CD4-positive, CD25-positive, alpha-beta regulatory T cell (primary cell): ENCODE data around the gene CYB5R4. TPM values are rescaled to one million over a fixed set of nuclear protein-coding genes. Genes with fewer than 3 reads are reported as not detected.
"Not testable (repeated sequence)": the region's sequence is repeated elsewhere in the genome, so short reads cannot be mapped to it uniquely, and the experiment has no call there.

Experiments
- ATAC-seq, 2 donors: fragments of 150-1000 bp; cut with Tn5 transposase; one replicate each; pipeline ENCODE4 v1.10.0; 2021; ENCODE audit warnings: low read depth in 2 of 2, moderate number of reproducible peaks in 2 of 2, moderate library complexity in 1 of 2
- DNase-seq, 3 donors: peaks; one replicate each; pipeline versions ENCODE4 v3.0.0 to v3.0.0-alpha.2; 2012 to 2022; ENCODE audit warnings: mixed read lengths in 1 of 3
- H3K27ac ChIP-seq: one replicate; pipeline ENCODE4 v1.7.0; 2013; ENCODE audit warnings: mild to moderate bottlenecking, low read length; ENCODE audit not compliant: insufficient read depth, poor library complexity, severe bottlenecking
- H3K27me3 ChIP-seq: one replicate; pipeline ENCODE4 v1.7.0; 2013; ENCODE audit warnings: low read length; ENCODE audit not compliant: control insufficient read depth, insufficient read depth
- H3K36me3 ChIP-seq: one replicate; pipeline ENCODE4 v1.7.0; 2013; ENCODE audit warnings: mild to moderate bottlenecking, low read length, moderate library complexity; ENCODE audit not compliant: control insufficient read depth, insufficient read depth
- H3K4me1 ChIP-seq: 2 replicates; pipeline ENCODE4 v1.7.0; 2013; ENCODE audit warnings: mild to moderate bottlenecking, low read length; ENCODE audit not compliant: insufficient read depth, control insufficient read depth, poor library complexity, severe bottlenecking
- H3K4me3 ChIP-seq: one replicate; pipeline ENCODE4 v1.7.0; 2013; ENCODE audit warnings: low read depth, mild to moderate bottlenecking, low read length, moderate library complexity
- H3K9me3 ChIP-seq, 2 experiments: 1 replicate in 1 of 2; 2 replicates in 1 of 2; pipeline ENCODE4 v1.7.0; 2013; ENCODE audit warnings: low read length in 2 of 2, mild to moderate bottlenecking in 1 of 2, moderate library complexity in 1 of 2; ENCODE audit not compliant: control insufficient read depth in 2 of 2
- H3K27ac Mint-ChIP-seq, 3 donors: one replicate each; pipeline ENCODE4 v1.8.0; 2020 to 2022; ENCODE audit warnings: mild to moderate bottlenecking in 3 of 3, mixed read lengths in 3 of 3, moderate library complexity in 2 of 3
- H3K27me3 Mint-ChIP-seq: one replicate; pipeline ENCODE4 v1.8.0; 2022; ENCODE audit warnings: mild to moderate bottlenecking, mixed read lengths
- H3K36me3 Mint-ChIP-seq: one replicate; pipeline ENCODE4 v1.8.0; 2020; ENCODE audit warnings: mixed read lengths
- H3K4me1 Mint-ChIP-seq, 4 donors: one replicate each; pipeline ENCODE4 v1.8.0; 2020 to 2022; ENCODE audit warnings: mixed read lengths in 4 of 4, mild to moderate bottlenecking in 1 of 4
- H3K4me3 Mint-ChIP-seq, 4 donors: one replicate each; pipeline ENCODE4 v1.8.0; 2020 to 2022; ENCODE audit warnings: mild to moderate bottlenecking in 4 of 4, mixed read lengths in 4 of 4, moderate library complexity in 3 of 4
- H3K9me3 Mint-ChIP-seq, 7 donors: one replicate each; pipeline ENCODE4 v1.8.0; 2020 to 2022; ENCODE audit warnings: mixed read lengths in 7 of 7, mild to moderate bottlenecking in 3 of 7, moderate library complexity in 2 of 7
- polyA plus RNA-seq, 4 donors: library from polyadenylated mRNA; unstranded; fragments of 300-500 nt; fragmentation: Illumina TruSeq; gene quantifications; one replicate each; pipeline ENCODE4 v1.2.3, GENCODE V29; 2021
- total RNA-seq: library from RNA; stranded (reverse); gene quantifications from one replicate; pipeline ENCODE4 v1.2.3, GENCODE V29; 2022

CYB5R4 gene
- total and polyA plus RNA-seq, 5 donors from 2014 or later, result 28.3 to 53.1 (median 36.0) TPM

DNA sequence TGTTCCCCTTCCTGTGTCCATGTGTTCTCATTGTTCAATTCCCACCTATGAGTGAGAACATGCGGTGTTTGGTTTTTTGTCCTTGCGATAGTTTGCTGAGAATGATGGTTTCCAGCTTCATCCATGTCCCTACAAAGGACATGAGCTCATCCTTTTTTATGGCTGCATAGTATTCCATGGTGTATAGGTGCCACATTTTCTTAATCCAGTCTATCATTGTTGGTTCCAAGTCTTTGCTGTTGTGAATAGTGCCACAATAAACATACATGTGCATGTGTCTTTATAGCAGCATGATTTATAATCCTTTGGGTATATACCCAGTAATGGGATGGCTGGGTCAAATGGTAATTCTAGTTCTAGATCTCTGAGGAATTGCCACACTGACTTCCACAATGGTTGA is 37.6 kb downstream of the CYB5R4 start:
- H3K27ac ChIP-seq, H3K27ac Mint-ChIP-seq, H3K4me3 ChIP-seq, H3K36me3 ChIP-seq, ATAC-seq, H3K4me1 ChIP-seq, H3K4me3 Mint-ChIP-seq, DNase-seq, H3K9me3 ChIP-seq, H3K27me3 Mint-ChIP-seq, H3K27me3 ChIP-seq: not testable (repeated sequence)
- H3K4me1 Mint-ChIP-seq, result peaks cover 7 to 47% (median 29%) of the 10 kb centered on the region in 4 donors
- H3K9me3 Mint-ChIP-seq, result peaks cover 0 to 17% (median 5%) of the 10 kb centered on the region in 7 donors
- peaks cover 64% of the 10 kb centered on the region for H3K36me3 Mint-ChIP-seq

DNA sequence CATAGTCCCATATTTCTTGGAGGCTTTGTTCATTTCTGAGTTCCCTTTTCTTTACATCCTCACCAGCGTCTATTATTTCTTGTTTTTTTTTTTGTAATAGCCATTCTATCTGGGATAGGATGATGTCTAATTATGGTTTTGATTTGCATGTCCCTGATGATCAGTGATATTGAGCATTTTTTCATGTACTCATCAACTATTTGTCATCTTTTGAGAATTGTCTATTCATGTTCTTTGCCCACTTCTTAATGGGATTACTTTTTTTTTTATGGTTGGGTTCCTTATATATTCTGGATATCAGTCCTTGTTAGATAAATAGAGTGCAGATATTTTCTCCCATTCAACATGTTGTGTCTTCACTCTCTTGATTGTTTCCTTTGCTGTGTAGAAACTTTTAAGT is 42.1 kb downstream of the CYB5R4 start:
- peaks cover 3 to 51% (median 22%) of the 10 kb centered on the region in 7 donors for H3K9me3 Mint-ChIP-seq
- peaks cover 20 to 46% (median 32%) of the 10 kb centered on the region in 4 donors for H3K4me1 Mint-ChIP-seq

DNA sequence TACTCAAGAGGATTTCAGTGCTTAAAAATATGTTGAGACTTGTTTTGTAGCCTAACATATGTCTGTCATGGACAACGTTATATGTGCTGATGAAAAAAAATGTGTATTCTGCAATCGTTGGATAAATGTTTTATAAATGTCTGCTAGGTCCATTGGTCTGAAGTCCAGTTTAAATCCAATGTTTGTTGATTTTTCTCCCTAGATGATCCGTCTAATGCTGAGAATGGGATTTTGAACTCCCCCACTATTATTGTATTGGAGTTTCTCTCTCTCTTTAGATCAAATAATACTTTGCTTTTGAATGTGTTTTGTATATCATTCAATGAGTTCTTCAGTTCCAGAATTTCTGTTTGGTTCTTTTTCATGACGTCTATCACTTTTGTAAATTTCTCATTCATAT is 44.9 kb downstream of the CYB5R4 start:
- Mint-ChIP-seq H3K9me3 (peaks cover 3 to 53% (median 26%) of the 10 kb centered on the region in 7 donors), H3K36me3 (peaks cover 58% of the 10 kb centered on the region), H3K27ac (no peak overlapping the region), H3K4me1 (peaks cover 35 to 61% (median 48%) of the 10 kb centered on the region in 4 donors), H3K4me3 (no peak overlapping the region), H3K27me3 (no peaks in the 10 kb centered on the region)
- no peak for DNase-seq
- no peak overlapping the region for H3K27ac ChIP-seq
- H3K27me3 ChIP-seq, result no peaks in the 10 kb centered on the region
- no peak for ATAC-seq
- peaks cover 5 to 20% of the 10 kb centered on the region in 2 experiments for H3K9me3 ChIP-seq
- no peak overlapping the region for H3K4me3 ChIP-seq
- peaks cover 7% of the 10 kb centered on the region for H3K4me1 ChIP-seq
- H3K36me3 ChIP-seq, result peaks cover 10% of the 10 kb centered on the region

More for the DNA sequence above, 42.1 kb downstream of the CYB5R4 start:
- Histone ChIP-seq H3K4me3 (no peak overlapping the region), H3K4me1 (no peaks in the 10 kb centered on the region), H3K27me3 (no peaks in the 10 kb centered on the region), H3K9me3 (peaks cover 5 to 20% of the 10 kb centered on the region in 2 experiments), H3K27ac (no peak overlapping the region), H3K36me3 (peaks cover 4% of the 10 kb centered on the region)
- H3K27ac Mint-ChIP-seq, result no peak overlapping the region
- ATAC-seq (no peak), DNase-seq (no peak)
- peaks cover 60% of the 10 kb centered on the region for H3K36me3 Mint-ChIP-seq
- H3K4me3 Mint-ChIP-seq, result no peak overlapping the region
- H3K27me3 Mint-ChIP-seq, result no peaks in the 10 kb centered on the region

DNA sequence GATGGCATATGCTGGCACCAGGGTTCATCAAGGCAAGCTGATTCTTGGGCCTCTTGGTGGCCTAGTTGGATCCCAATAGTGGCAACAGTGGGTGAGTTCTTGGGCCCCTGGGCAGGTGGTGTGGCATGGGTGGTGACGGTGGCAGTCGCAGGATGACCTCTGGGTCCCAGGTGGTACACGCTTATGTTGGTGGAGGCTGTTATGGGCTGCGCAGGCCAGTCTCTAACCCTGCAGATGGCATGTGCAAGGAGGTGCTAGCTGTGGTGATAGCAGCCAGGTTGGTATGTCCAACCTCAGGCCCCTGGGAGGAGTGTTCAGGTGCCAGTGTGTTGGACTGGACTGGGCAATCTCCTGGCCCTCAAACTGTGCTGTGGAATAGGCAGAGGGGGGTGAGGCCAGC is 46.2 kb downstream of the CYB5R4 start:
- Histone ChIP-seq H3K4me1 (peaks cover 7% of the 10 kb centered on the region), H3K27me3 (no peaks in the 10 kb centered on the region), H3K36me3 (peaks cover 11% of the 10 kb centered on the region), H3K4me3 (no peak overlapping the region), H3K9me3 (peaks cover 5 to 20% of the 10 kb centered on the region in 2 experiments), H3K27ac (no peak overlapping the region)
- DNase-seq, result no peak
- no peak overlapping the region for H3K27ac Mint-ChIP-seq
- H3K9me3 Mint-ChIP-seq, result peaks cover 3 to 50% (median 25%) of the 10 kb centered on the region in 7 donors
- H3K4me3 Mint-ChIP-seq, result no peak overlapping the region
- ATAC-seq, result no peak
- H3K36me3 Mint-ChIP-seq, result peaks cover 60% of the 10 kb centered on the region
- peaks cover 40 to 69% (median 52%) of the 10 kb centered on the region in 4 donors for H3K4me1 Mint-ChIP-seq
- no peaks in the 10 kb centered on the region for H3K27me3 Mint-ChIP-seq

DNA sequence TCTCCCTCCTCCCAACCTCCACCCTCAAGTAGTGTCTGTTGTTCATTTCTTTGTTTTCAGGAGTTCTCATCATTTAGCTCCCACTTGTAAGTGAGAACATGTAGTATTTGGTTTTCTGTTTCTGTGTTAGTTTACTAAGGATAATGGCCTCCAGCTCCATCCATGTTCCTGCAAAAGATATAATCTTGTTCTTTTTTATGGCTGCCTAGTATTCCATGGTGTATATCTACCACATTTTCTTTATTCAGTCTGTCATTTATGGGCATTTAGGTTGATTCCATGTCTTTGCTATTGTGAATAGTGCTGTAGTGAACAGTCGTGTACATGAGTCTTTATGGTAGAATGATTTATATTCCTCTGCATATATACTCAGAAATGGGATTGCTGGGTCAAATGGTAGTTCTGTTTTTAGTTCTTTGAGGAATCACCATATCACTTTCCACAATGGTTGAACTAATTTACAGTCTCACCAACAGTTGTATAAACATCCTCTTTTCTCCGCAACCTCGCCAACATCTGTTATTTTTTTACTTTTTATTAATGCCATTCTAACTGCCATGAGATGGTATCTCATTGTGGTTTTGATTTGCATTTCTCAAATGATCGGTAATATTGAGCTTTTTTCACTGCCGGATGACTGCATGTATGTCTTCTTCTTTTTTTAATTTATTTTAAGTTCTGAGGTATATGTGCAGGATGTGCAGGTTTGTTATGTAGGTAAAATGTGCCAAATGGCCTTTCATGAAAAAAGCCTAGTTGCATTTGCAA is 48.3 kb downstream of the CYB5R4 start:
- ATAC-seq, H3K4me1 ChIP-seq, H3K27me3 Mint-ChIP-seq, H3K27me3 ChIP-seq, H3K27ac ChIP-seq, H3K9me3 ChIP-seq: not testable (repeated sequence)
- Mint-ChIP-seq H3K27ac (peak overlapping the region in 1 of 3 donors; percentile 76), H3K36me3 (peaks cover 50% of the 10 kb centered on the region), H3K9me3 (peaks cover 1 to 30% (median 16%) of the 10 kb centered on the region in 7 donors), H3K4me3 (peak overlapping the region in 2 of 4 donors; percentile 18), H3K4me1 (peaks cover 32 to 67% (median 53%) of the 10 kb centered on the region in 4 donors)
- peak overlapping the region; percentile 22 for H3K4me3 ChIP-seq
- H3K36me3 ChIP-seq, result peaks cover 11% of the 10 kb centered on the region
- peak in 2 of 3 donors; percentile 19 to 51 for DNase-seq

DNA sequence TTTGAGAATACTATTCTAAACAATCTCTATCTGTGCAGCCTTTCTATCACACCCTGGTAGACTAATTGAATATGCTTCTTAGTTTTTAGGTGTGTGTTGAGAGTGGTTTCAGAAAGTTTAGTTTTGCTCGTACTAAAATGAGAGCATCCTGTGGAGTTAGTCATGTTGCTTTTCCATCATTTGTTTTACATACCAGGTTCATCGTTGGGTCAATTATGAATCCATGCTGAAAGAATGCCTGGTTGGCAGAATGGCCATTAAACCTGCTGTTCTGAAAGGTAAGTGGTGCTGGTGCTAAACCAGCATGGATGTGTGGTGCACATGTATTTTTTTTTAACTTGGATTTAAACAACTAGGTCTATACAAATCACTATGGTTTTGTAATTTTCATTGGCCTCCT is 49.3 kb downstream of the CYB5R4 start:
- peaks cover 43% of the 10 kb centered on the region for H3K36me3 Mint-ChIP-seq

DNA sequence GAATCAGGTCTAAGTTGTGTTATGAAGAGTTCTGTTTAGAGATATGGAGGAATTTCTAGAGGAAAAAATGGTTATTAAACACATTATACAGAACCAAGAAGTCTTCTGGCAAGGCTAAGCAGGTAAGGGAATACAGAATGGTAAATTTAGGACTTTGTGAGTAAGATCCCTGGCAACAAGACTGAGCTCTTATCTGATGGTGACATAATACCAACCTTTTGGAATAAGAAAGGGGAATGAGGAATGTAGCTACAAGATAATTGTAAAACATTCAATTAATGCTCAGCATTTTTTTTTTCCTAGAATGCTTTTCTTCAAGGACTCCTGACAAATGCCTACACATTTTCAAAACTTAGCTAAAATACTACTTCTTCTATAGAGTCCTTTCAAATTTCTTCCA is 51.8 kb downstream of the CYB5R4 start:
- H3K27ac ChIP-seq, result no peak overlapping the region
- H3K27me3 ChIP-seq, result no peaks in the 10 kb centered on the region
- H3K4me3 Mint-ChIP-seq, result no peak overlapping the region
- peaks cover 7% of the 10 kb centered on the region for H3K36me3 ChIP-seq
- peaks cover 7% of the 10 kb centered on the region for H3K4me1 ChIP-seq
- H3K4me1 Mint-ChIP-seq, result peaks cover 34 to 52% (median 45%) of the 10 kb centered on the region in 4 donors
- no peak overlapping the region for H3K27ac Mint-ChIP-seq
- no peak overlapping the region for H3K4me3 ChIP-seq
- DNase-seq (no peak), ATAC-seq (no peak)
- H3K9me3 Mint-ChIP-seq, result peaks cover 0 to 6% (median 3%) of the 10 kb centered on the region in 7 donors
- no peaks in the 10 kb centered on the region for H3K9me3 ChIP-seq
- no peaks in the 10 kb centered on the region for H3K27me3 Mint-ChIP-seq
- peaks cover 34% of the 10 kb centered on the region for H3K36me3 Mint-ChIP-seq

More for the DNA sequence above, 49.3 kb downstream of the CYB5R4 start:
- Mint-ChIP-seq H3K4me1 (peaks cover 28 to 57% (median 49%) of the 10 kb centered on the region in 4 donors), H3K4me3 (no peak overlapping the region), H3K27me3 (no peaks in the 10 kb centered on the region), H3K9me3 (peaks cover 0 to 20% (median 7%) of the 10 kb centered on the region in 7 donors), H3K27ac (no peak overlapping the region)
- Histone ChIP-seq H3K4me1 (peaks cover 7% of the 10 kb centered on the region), H3K27ac (no peak overlapping the region), H3K9me3 (peaks cover 5 to 6% of the 10 kb centered on the region in 2 experiments), H3K36me3 (peaks cover 11% of the 10 kb centered on the region), H3K4me3 (no peak overlapping the region), H3K27me3 (no peaks in the 10 kb centered on the region)
- ATAC-seq, result no peak
- no peak for DNase-seq
